Measurements from ENCODE around the gene CHRNA5. TPM values are rescaled to one million over a fixed set of nuclear protein-coding genes. Genes with fewer than 3 reads are reported as not detected.
"Not testable (repeated sequence)": the region's sequence is repeated elsewhere in the genome, so short reads cannot be mapped to it uniquely, and the experiment has no call there.

CHRNA5 gene
- total and polyA plus RNA-seq, 5 donors from 2014 or later: 0.08 to 2.0 (median 0.61) TPM; not detected in 1

- Mint-ChIP-seq H3K4me1 (peaks cover 0 to 4% (median 2%) of the 10 kb centered on the region in 4 donors), H3K4me3 (no peak overlapping the region), H3K27ac (peak overlapping the region in 1 of 3 donors; percentile 23), H3K27me3 (no peaks in the 10 kb centered on the region), H3K36me3 (peaks cover 31% of the 10 kb centered on the region), H3K9me3 (no peaks in the 10 kb centered on the region)
- Histone ChIP-seq H3K27me3 (ENCODE audit: control insufficient read depth, insufficient read depth, low read length) (no peaks in the 10 kb centered on the region), H3K4me1 (ENCODE audit: control insufficient read depth, insufficient read depth, low read length, poor library complexity, severe bottlenecking) (no peaks in the 10 kb centered on the region), H3K9me3 (ENCODE audit: control insufficient read depth in 2 of 2, low read length in 2 of 2) (no peaks in the 10 kb centered on the region), H3K27ac (ENCODE audit: insufficient read depth, low read length, poor library complexity, severe bottlenecking) (no peak overlapping the region), H3K36me3 (ENCODE audit: control insufficient read depth, insufficient read depth, low read length) (peaks cover 52% of the 10 kb centered on the region), H3K4me3 (ENCODE audit: low read depth, low read length) (no peak overlapping the region)
- DNase-seq (no peak), ATAC-seq (ENCODE audit: low read depth in 2 of 2) (no peak)
Observed at GRCh38 chr15:78550815-78551214, 14.5 kb upstream of the CHRNA5 start.

DNA sequence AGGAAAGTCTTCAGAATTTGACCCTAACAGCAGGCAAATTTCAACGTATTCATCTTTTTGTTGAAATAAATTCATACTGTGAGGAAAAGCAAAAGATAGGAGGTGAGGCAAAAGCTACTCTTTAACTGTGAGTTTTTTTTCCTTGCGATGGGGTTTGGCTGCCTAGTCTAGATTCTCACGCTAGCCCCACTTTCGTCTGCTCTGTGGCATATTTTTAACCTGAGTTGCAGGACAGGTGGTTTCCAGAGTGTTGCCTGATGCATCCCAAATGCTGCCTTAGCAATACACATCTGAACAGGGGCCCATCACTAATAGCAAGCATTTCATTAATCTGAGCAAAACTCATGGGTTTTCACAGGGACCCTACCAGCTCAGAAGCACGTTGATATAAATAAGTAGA, 13.4 kb upstream of the CHRNA5 start:
- no peak for ATAC-seq (ENCODE audit: low read depth in 2 of 2)
- peaks cover 0 to 2% (median 0%) of the 10 kb centered on the region in 4 donors for H3K4me1 Mint-ChIP-seq
- peaks cover 28% of the 10 kb centered on the region for H3K36me3 Mint-ChIP-seq
- Histone ChIP-seq H3K9me3 (ENCODE audit: control insufficient read depth in 2 of 2, low read length in 2 of 2) (no peaks in the 10 kb centered on the region), H3K27ac (ENCODE audit: insufficient read depth, low read length, poor library complexity, severe bottlenecking) (no peak overlapping the region), H3K4me3 (ENCODE audit: low read depth, low read length) (no peak overlapping the region), H3K36me3 (ENCODE audit: control insufficient read depth, insufficient read depth, low read length) (peaks cover 41% of the 10 kb centered on the region), H3K27me3 (ENCODE audit: control insufficient read depth, insufficient read depth, low read length) (no peaks in the 10 kb centered on the region), H3K4me1 (ENCODE audit: control insufficient read depth, insufficient read depth, low read length, poor library complexity, severe bottlenecking) (no peaks in the 10 kb centered on the region)
- no peaks in the 10 kb centered on the region for H3K9me3 Mint-ChIP-seq
- H3K27ac Mint-ChIP-seq: no peak overlapping the region
- H3K27me3 Mint-ChIP-seq: no peaks in the 10 kb centered on the region
- no peak for DNase-seq
- H3K4me3 Mint-ChIP-seq: no peak overlapping the region

DNA sequence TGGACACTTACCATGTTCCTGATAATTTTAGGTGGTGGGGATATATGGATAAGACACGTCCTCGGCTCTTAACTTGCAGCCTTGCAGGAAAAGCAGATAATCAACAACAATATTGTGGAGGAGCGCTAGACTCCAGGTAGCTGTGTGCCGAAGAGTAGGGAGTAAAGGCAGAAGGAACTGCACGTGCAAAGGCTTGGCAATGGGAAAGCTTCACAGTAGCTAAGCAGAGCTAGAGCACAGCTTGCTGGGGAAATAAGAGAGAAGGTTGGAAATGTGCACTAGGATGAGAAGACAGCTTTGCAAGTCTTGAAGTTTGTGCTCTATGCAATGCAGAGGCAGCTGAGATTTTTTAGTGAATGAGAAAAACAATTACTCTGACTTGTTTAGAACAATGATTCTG, 12.7 kb upstream of the CHRNA5 start:
- Mint-ChIP-seq H3K27me3 (no peaks in the 10 kb centered on the region), H3K27ac (peak overlapping the region in 1 of 3 donors; percentile 92), H3K4me1 (peaks cover 0 to 2% (median 0%) of the 10 kb centered on the region in 4 donors), H3K4me3 (no peak overlapping the region), H3K9me3 (no peaks in the 10 kb centered on the region), H3K36me3 (peaks cover 28% of the 10 kb centered on the region)
- H3K4me3 ChIP-seq (ENCODE audit: low read depth, low read length): no peak overlapping the region
- ATAC-seq (ENCODE audit: low read depth in 2 of 2) (no peak), DNase-seq (no peak)
- H3K9me3 ChIP-seq (ENCODE audit: control insufficient read depth in 2 of 2, low read length in 2 of 2): no peaks in the 10 kb centered on the region
- no peaks in the 10 kb centered on the region for H3K27me3 ChIP-seq (ENCODE audit: control insufficient read depth, insufficient read depth, low read length)
- no peaks in the 10 kb centered on the region for H3K4me1 ChIP-seq (ENCODE audit: control insufficient read depth, insufficient read depth, low read length, poor library complexity, severe bottlenecking)
- no peak overlapping the region for H3K27ac ChIP-seq (ENCODE audit: insufficient read depth, low read length, poor library complexity, severe bottlenecking)
- H3K36me3 ChIP-seq (ENCODE audit: control insufficient read depth, insufficient read depth, low read length): peaks cover 34% of the 10 kb centered on the region

DNA sequence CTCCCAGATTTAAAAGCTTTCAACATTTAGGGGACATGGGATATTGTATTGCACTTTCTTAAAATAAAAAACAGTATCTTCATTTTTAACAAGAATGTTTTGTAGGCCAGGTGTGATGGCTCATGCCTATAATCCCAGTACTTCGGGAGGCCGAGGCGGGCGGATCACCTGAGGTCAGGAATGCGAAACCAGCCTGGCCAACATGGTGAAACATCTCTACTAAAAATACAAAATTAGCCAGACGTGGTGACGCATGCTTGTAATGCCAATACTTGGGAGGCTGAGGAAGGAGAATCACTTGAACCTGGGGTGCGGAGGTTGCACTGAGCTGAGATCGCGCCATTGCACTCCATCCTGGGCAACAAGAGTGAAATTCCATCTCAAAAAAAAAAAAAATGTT, 5.1 kb upstream of the CHRNA5 start:
- not testable (repeated sequence) for DNase-seq; H3K27ac ChIP-seq (ENCODE audit: insufficient read depth, low read length, poor library complexity, severe bottlenecking); H3K36me3 ChIP-seq (ENCODE audit: control insufficient read depth, insufficient read depth, low read length); ATAC-seq (ENCODE audit: low read depth in 2 of 2); H3K36me3 Mint-ChIP-seq; H3K9me3 Mint-ChIP-seq; H3K4me3 ChIP-seq (ENCODE audit: low read depth, low read length); H3K4me3 Mint-ChIP-seq; H3K27me3 ChIP-seq (ENCODE audit: control insufficient read depth, insufficient read depth, low read length); H3K4me1 ChIP-seq (ENCODE audit: control insufficient read depth, insufficient read depth, low read length, poor library complexity, severe bottlenecking); H3K27ac Mint-ChIP-seq; H3K9me3 ChIP-seq (ENCODE audit: control insufficient read depth in 2 of 2, low read length in 2 of 2)
- Mint-ChIP-seq H3K4me1 (peaks cover 0 to 12% (median 7%) of the 10 kb centered on the region in 4 donors), H3K27me3 (peaks cover 24% of the 10 kb centered on the region)

- no peaks in the 10 kb centered on the region for H3K36me3 Mint-ChIP-seq
- H3K4me3 Mint-ChIP-seq: peak overlapping the region in 1 of 4 donors; percentile 64
- DNase-seq (no peak), ATAC-seq (ENCODE audit: low read depth in 2 of 2) (no peak)
- H3K36me3 ChIP-seq (ENCODE audit: control insufficient read depth, insufficient read depth, low read length): no peaks in the 10 kb centered on the region
- H3K4me1 ChIP-seq (ENCODE audit: control insufficient read depth, insufficient read depth, low read length, poor library complexity, severe bottlenecking): peaks cover 18% of the 10 kb centered on the region
- H3K27me3 ChIP-seq (ENCODE audit: control insufficient read depth, insufficient read depth, low read length): peaks cover 3% of the 10 kb centered on the region
- H3K27me3 Mint-ChIP-seq: peaks cover 24% of the 10 kb centered on the region
- no peaks in the 10 kb centered on the region for H3K9me3 ChIP-seq (ENCODE audit: control insufficient read depth in 2 of 2, low read length in 2 of 2)
- H3K4me3 ChIP-seq (ENCODE audit: low read depth, low read length): no peak overlapping the region
- H3K4me1 Mint-ChIP-seq: peaks cover 4 to 21% (median 13%) of the 10 kb centered on the region in 4 donors
- H3K27ac ChIP-seq (ENCODE audit: insufficient read depth, low read length, poor library complexity, severe bottlenecking): no peak overlapping the region
- H3K27ac Mint-ChIP-seq: no peak overlapping the region
- no peaks in the 10 kb centered on the region for H3K9me3 Mint-ChIP-seq
Observed at GRCh38 chr15:78561490-78561889, 3.8 kb upstream of the CHRNA5 start.

DNA sequence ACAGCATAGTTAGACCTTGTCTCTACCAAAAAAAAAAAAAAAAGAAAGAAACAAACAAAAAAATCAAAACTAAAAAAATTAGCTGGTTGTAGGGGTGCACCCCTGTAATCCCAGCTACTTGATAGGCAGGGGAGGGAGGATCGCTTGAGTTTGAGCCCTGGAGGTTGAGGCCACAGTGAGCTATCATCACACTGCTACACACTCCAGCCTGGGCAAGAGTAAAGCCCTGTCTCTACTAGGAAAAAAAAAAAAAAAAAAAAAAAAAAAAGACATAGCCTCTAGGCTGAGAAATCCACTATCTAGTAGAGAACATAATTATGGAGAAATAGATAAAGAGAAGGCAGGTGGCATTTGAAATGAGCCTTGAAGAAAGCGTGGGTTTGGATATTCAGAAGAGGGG, 2.2 kb upstream of the CHRNA5 start:
- no peak for DNase-seq
- no peaks in the 10 kb centered on the region for H3K9me3 Mint-ChIP-seq
- H3K4me3 Mint-ChIP-seq: peak overlapping the region in 1 of 4 donors; percentile 85
- peaks cover 19% of the 10 kb centered on the region for H3K4me1 ChIP-seq (ENCODE audit: control insufficient read depth, insufficient read depth, low read length, poor library complexity, severe bottlenecking)
- peaks cover 19% of the 10 kb centered on the region for H3K27me3 Mint-ChIP-seq
- peaks cover 6 to 24% (median 18%) of the 10 kb centered on the region in 4 donors for H3K4me1 Mint-ChIP-seq
- peaks cover 3% of the 10 kb centered on the region for H3K27me3 ChIP-seq (ENCODE audit: control insufficient read depth, insufficient read depth, low read length)
- peak overlapping the region in 2 of 3 donors; percentile 8 to 62 for H3K27ac Mint-ChIP-seq
- ATAC-seq (ENCODE audit: low read depth in 2 of 2): no peak
- no peaks in the 10 kb centered on the region for H3K9me3 ChIP-seq (ENCODE audit: control insufficient read depth in 2 of 2, low read length in 2 of 2)
- no peaks in the 10 kb centered on the region for H3K36me3 ChIP-seq (ENCODE audit: control insufficient read depth, insufficient read depth, low read length)
- H3K4me3 ChIP-seq (ENCODE audit: low read depth, low read length): no peak overlapping the region
- H3K36me3 Mint-ChIP-seq: no peaks in the 10 kb centered on the region
- no peak overlapping the region for H3K27ac ChIP-seq (ENCODE audit: insufficient read depth, low read length, poor library complexity, severe bottlenecking)

DNA sequence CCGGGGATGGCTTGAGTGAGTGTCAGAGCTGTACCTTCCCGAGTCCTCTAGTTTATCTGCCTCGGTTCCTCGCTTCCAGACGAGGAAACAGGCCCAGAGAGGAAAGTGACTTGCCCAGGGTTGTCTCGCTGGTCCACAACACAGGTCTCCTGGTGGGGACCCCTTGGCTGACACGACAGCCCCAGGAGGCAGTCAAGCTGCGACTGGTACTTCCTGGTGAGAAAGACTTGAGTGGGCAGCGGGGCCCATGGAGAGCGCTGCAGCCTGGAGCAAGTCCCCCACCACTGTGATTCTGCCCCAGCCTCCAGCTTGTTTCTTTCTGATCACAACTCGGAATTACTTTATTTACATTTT, 600 bp upstream of the CHRNA5 start:
- no peak overlapping the region for H3K27ac ChIP-seq (ENCODE audit: insufficient read depth, low read length, poor library complexity, severe bottlenecking)

GRCh38 chr15:78565951-78566774, 843 bp downstream of the CHRNA5 start:
- H3K27ac Mint-ChIP-seq: peak overlapping the region; percentile 23 to 84 (median 57)
- H3K36me3 ChIP-seq (ENCODE audit: control insufficient read depth, insufficient read depth, low read length): no peaks in the 10 kb centered on the region
- H3K4me1 ChIP-seq (ENCODE audit: control insufficient read depth, insufficient read depth, low read length, poor library complexity, severe bottlenecking): peaks cover 19% of the 10 kb centered on the region
- no peak overlapping the region for H3K27ac ChIP-seq (ENCODE audit: insufficient read depth, low read length, poor library complexity, severe bottlenecking)
- ATAC-seq (ENCODE audit: low read depth in 2 of 2) (no peak), DNase-seq (peak in 1 of 3 donors; percentile 22)
- no peaks in the 10 kb centered on the region for H3K27me3 ChIP-seq (ENCODE audit: control insufficient read depth, insufficient read depth, low read length)
- no peaks in the 10 kb centered on the region for H3K9me3 Mint-ChIP-seq
- H3K4me3 ChIP-seq (ENCODE audit: low read depth, low read length): peak overlapping the region; percentile 87
- H3K36me3 Mint-ChIP-seq: no peaks in the 10 kb centered on the region
- no peaks in the 10 kb centered on the region for H3K9me3 ChIP-seq (ENCODE audit: control insufficient read depth in 2 of 2, low read length in 2 of 2)
- peaks cover 6 to 24% (median 18%) of the 10 kb centered on the region in 4 donors for H3K4me1 Mint-ChIP-seq
- peak overlapping the region; percentile 81 to 94 (median 86) for H3K4me3 Mint-ChIP-seq
- H3K27me3 Mint-ChIP-seq: peaks cover 16% of the 10 kb centered on the region

More for the DNA sequence above, 600 bp upstream of the CHRNA5 start:
- Mint-ChIP-seq H3K9me3 (no peaks in the 10 kb centered on the region), H3K4me3 (peak overlapping the region; percentile 81 to 97 (median 90)), H3K4me1 (peaks cover 6 to 24% (median 18%) of the 10 kb centered on the region in 4 donors), H3K36me3 (no peaks in the 10 kb centered on the region), H3K27me3 (peaks cover 16% of the 10 kb centered on the region), H3K27ac (peak overlapping the region in 2 of 3 donors; percentile 78 to 84)
- Histone ChIP-seq H3K36me3 (ENCODE audit: control insufficient read depth, insufficient read depth, low read length) (no peaks in the 10 kb centered on the region), H3K27me3 (ENCODE audit: control insufficient read depth, insufficient read depth, low read length) (no peaks in the 10 kb centered on the region), H3K4me1 (ENCODE audit: control insufficient read depth, insufficient read depth, low read length, poor library complexity, severe bottlenecking) (peaks cover 19% of the 10 kb centered on the region), H3K4me3 (ENCODE audit: low read depth, low read length) (peak overlapping the region; percentile 41), H3K9me3 (ENCODE audit: control insufficient read depth in 2 of 2, low read length in 2 of 2) (no peaks in the 10 kb centered on the region)
- no peak for DNase-seq
- no peak for ATAC-seq (ENCODE audit: low read depth in 2 of 2)

All from CD4-positive, CD25-positive, alpha-beta regulatory T cell (primary cell).